Stimulated activated CD8-positive, alpha-beta memory T cell treated with anti-CD3 and anti-CD28 coated beads, Interleukin-4, amount 100 ng/mL, for 24 hours (primary cell): ENCODE measurements around the gene DAGLB.

Experiments used
- DNase-seq: peaks from one replicate; pipeline ENCODE4 v3.0.0-alpha.2; 2020; ENCODE audit warnings: low read depth

DAGLB gene

DNA sequence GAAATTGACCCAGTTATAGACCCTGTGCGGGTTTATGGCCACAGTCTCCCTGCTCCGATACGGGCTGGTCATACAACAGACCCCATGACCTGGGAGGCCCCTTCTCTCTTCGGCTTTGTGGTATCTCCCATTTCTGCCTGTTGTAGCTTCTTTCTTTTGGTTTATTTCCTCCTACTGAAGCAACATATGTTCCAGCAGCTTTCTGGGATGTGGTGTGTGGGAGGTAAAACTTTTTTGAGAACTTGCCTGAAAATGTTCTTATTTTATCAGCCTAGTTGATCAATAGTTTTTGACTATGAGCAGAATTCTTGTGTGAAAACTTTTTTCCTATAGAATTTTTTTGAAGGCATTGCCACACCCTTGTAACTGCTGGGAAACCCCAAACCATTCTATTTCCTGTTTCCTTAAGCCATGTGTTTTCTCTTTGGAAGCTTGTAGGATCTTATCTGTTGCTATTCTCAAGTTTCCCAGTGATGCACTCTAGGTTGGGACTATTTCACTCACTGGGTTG lies 80.0 kb downstream of the DAGLB start:
- no peak for DNase-seq

DNA sequence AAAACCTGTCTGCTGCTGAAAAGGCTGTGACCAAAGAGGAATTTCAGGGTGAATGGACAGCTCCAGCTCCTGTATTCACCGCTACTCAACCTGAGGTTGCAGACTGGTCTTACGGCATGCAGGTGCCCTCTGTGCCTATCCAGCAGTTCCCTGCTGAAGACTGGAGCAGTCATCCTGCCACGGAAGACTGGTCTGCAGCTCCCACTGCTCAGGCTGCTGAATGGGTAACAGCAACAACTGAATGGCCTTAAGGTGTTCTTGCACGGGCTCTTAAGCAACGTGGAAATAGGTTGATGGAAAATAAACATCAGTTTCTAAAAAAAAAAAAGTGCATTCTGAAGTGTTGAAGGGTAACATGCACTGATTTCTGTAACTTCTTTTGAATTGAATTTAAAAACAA lies 82.3 kb downstream of the DAGLB start:
- no peak for DNase-seq

DNA sequence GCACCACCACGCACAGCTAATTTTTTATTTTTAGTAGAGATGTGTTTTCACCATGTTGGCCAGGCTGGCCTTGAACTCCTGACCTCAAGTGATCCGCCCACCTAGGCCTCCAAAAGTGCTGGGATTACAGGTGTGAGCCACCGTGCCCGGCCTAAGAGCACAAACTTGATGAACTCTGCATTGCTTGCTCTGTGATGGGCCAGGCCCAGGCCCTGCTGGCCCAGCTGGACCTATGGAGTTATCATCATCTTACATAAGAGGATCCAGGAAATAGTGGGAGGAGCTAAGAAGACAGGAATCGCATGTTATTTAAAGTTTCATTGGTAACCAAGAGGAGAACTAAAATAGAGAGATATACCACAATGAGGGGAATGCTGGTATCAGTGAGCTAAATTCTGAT lies 86.9 kb downstream of the DAGLB start:
- DNase-seq: no peak

DNA sequence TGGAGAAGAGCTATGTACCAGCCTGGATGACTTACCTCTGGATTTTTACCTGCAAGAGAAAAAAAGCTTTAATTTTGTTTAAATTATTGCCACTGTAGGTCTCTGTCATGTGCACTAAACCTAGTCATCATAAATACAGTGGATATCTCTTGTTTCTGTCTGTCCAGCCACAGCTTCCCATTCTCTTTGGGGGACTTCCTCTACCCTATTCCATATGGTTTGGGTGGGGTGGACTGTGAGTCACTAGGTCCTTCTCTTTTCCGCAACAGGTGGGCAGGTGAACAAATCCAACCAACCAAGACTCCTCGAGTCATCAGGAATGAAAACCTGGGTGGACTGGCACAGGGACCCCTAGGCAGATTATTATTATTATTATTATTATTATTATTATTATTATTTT lies 88.0 kb downstream of the DAGLB start:
- DNase-seq: no peak
